Measurements from ENCODE around the gene HELB.

Gene HELB

DNA sequence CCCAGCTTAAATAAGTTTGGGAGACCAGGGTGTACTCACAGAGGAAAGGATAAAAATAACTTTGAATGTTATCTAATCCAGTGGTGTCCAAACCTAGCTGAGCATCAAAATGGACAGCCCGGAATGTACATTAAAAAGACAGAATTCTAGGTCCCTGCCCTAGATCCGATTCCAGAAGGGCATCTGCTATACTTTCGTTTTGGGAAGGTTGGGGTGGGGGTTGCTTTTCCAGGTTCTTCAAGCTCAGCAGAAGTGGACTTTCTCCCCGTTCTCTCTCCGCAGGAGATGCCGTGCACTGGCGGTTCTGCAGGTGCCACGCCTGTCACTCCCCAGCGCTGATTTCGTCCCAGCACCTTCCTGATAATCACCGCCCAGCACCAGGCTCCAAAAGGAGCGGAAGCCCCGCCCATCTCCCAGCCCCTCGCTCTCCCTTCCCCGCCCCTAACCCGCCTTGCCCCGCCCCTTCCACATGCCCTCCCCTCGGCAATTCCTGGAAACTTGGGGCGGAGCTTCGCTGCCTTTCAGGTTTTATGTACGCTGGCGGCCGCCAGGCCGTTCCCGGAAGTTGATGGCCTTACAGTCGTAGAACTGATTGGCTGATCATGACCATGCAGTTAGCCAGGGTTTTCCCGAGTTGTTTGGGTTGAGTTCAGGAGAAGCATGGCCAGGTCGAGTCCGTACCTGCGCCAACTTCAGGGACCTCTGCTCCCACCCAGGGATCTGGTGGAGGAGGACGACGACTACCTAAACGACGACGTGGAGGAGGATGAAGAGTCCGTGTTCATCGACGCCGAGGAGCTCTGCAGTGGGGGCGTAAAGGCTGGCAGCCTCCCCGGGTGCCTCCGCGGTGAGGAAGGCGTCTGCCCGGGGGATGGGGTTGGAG lies at the start of gene HELB:
HELB (plus strand) TSS at position 550 of the 883 bp plus-strand sequence; CDS start at position 661, 111 bp downstream.
- peak; percentile 95 for DNase-seq (ENCODE audit: low spot score)

DNA sequence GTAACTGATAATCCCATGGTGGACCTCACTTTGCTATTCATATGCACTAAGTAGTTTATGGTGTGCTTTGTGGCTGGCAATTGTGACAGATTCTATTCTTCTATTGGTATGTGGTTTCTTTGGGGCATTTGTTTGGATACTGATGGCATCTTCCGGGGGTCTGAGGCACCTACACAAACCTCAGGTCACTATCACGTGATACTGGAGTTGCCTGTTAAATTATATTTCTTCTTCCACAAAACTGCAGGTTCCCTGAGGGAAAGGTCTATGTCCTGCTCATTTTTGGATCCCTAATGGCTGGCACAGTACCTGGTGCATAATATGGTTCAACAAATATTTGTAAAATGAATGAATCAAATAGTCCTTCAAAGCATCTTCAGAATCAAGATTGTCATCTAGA lies 49.5 kb upstream of the HELB start:
- DNase-seq (ENCODE audit: low spot score), result no peak

- DNase-seq (ENCODE audit: low spot score), result no peak
Observed at GRCh38 chr12:66255737-66256136, 46.6 kb upstream of the HELB start.

GRCh38 chr12:66258011-66258410 lies 44.3 kb upstream of the HELB start:
- DNase-seq (ENCODE audit: low spot score), result no peak

- no peak for DNase-seq (ENCODE audit: low spot score)
Observed at GRCh38 chr12:66262737-66263136, 39.6 kb upstream of the HELB start.

- DNase-seq (ENCODE audit: low spot score), result peak; percentile 45
Observed at GRCh38 chr12:66268562-66268961, 33.7 kb upstream of the HELB start.

DNA sequence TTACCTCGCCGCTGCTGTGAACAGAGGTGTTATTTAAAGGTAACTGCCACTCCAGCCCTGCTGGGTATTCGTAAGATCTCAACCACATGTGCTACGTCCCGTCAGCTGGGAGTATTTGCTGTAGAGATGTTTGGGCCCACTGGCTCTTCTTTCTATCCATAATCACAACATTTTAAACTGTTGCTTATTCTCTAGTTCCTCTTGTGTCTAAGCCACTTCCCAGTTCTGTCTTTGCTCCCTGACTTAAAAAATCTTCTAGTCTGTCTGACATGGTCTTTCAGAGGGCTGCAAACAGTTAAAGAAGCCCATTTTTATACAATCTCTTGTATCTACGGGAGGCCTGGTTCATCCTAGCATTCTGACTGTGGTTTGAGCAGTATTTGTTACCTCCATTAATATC lies 33.2 kb upstream of the HELB start:
- DNase-seq (ENCODE audit: low spot score), result no peak

- DNase-seq (ENCODE audit: low spot score), result peak; percentile 59
Observed at GRCh38 chr12:66269757-66270383, 32.4 kb upstream of the HELB start.

DNA sequence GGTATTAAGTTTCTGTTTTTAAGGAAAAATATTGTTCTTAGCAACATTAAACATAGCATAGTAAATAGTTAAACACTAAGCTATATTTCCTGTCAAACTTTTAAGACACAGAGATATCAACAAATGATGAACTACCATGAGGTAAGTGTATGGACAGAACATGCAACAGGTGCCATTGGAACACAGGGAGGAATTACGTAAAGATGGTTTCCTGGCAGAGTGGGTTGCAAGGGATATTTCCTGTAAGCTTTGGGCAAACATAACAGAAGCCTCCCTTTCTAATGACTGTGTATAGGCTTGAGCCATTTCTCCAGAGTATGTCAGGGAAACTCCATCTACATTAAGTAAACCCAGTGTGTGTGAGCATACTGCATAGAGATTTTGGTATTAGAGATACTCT lies 31.7 kb upstream of the HELB start:
- DNase-seq (ENCODE audit: low spot score), result no peak

DNA sequence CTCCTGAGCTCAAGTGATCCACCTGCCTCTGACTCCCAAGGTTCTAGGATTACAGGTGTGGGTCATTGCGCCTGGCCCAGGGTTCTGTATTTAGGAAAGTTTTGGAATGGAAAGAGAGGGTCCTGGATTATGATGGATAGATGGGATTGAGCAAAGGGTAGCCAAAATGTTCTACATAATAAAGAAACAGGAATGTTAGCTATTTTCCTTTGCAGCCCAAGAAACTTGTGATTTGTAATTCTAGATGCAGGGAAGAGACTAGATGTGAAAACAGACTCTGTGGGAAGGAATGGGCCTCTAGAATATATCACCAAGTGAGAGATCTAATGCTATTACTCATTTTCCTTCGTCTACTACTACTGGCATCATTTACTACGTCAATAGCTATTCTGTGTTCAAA lies 29.6 kb upstream of the HELB start:
- no peak for DNase-seq (ENCODE audit: low spot score)

DNA sequence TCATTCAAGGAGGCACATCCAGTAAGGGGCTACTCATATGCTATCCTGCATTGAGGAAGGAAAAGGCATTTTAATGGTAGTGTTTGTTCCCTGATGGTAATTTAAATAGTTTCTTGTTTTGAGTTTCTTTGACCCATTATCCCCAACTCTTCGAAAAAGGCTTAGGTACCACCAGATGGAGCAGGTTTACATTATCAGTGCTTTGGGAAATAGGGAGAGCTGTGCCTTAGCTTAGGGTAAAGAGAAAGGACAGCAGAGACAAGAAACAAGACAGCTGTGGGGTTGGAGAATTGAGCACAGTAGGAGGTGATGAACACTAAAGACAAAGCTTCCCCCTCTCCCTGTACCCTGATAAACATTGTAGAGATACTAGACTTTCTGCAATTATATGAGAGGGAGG lies 29.1 kb upstream of the HELB start:
- no peak for DNase-seq (ENCODE audit: low spot score)

DNA sequence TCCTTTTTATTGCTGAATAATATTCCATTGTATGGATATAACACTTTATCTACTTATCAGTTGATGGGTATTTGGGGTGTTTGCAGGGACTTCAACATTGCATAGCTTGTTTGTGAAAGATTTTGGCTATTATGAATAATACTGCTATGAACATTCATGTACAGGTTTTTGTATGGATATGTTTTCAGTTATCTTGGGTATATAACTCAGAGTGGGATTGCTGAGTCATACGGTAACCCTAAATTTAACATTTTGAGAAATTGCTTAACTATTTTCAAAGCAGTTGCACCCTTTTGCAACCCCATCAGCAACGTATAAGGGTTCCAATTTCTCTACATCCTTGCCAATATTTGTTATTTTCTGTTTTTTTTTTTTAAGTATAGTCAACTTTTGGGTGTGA lies 27.3 kb upstream of the HELB start:
- DNase-seq (ENCODE audit: low spot score), result no peak

GRCh38 chr12:66279123-66279712 lies 23.1 kb upstream of the HELB start:
- DNase-seq (ENCODE audit: low spot score), result peak; percentile 41

DNA sequence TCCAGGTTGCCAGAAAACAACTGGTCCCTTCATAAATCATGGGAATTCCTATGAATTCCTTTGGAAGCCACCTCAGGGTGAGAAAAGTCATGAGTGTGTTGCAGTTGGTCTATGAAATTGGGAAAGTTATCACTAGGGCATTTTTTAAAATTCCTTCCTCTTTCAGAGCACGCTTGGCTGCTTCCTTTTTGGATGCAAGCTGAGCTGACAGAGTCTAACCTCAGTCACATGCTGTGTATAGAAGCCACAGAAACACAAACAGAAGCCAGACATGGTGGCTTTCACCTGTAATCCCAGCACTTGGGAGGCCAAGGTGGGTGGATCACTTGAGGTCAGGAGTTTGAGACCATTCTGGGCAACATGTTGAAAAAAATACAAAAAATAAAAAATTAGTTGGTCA lies 21.7 kb upstream of the HELB start:
- no peak for DNase-seq (ENCODE audit: low spot score)

DNA sequence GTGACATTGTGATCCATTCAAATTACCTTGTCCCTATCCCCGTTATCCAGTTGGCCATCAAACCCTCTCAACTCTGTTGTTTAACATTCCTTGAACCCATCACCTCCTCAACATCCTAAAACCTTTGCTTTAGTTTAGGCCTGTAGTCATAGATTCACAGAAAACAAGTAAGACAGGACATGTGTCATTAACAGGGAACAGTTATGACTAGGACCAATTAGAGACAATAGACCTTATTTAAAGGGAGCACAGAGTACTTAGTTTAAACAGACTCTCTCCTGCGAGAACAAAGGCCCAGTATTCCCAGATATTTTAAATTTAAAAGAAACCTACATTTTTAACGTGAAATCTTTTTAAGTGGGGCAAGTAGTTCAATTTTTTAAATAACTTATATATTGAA lies 20.0 kb upstream of the HELB start:
- DNase-seq (ENCODE audit: low spot score), result no peak

DNA sequence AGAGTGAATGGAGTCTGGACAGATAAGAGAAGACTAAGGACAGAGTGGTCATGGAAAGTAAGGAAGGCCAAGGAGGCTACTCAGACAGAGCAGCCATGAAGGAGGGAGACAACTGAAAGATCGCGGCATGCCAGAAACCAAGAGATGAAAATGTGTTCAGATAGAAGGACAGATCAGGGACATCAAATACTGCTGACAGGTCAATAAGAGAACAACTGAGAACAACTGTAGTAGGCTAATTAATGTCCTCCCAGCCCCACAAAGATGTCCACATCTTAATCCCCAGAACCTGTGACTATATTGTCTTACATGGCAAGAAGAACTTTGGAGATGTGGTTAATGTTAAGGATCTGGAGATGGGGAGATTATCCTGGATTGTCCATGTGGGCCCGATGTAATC lies 15.0 kb upstream of the HELB start:
- DNase-seq (ENCODE audit: low spot score), result no peak

- DNase-seq (ENCODE audit: low spot score), result no peak
Observed at GRCh38 chr12:66288121-66288520, 14.2 kb upstream of the HELB start.

GRCh38 chr12:66289485-66289884 lies 12.8 kb upstream of the HELB start:
- no peak for DNase-seq (ENCODE audit: low spot score)

GRCh38 chr12:66290716-66291200 lies 11.5 kb upstream of the HELB start:
- DNase-seq (ENCODE audit: low spot score), result no peak

- DNase-seq (ENCODE audit: low spot score), result no peak
Observed at GRCh38 chr12:66296176-66296683, 6.1 kb upstream of the HELB start.

GRCh38 chr12:66297080-66297479 lies 5.2 kb upstream of the HELB start:
- DNase-seq (ENCODE audit: low spot score), result no peak

DNA sequence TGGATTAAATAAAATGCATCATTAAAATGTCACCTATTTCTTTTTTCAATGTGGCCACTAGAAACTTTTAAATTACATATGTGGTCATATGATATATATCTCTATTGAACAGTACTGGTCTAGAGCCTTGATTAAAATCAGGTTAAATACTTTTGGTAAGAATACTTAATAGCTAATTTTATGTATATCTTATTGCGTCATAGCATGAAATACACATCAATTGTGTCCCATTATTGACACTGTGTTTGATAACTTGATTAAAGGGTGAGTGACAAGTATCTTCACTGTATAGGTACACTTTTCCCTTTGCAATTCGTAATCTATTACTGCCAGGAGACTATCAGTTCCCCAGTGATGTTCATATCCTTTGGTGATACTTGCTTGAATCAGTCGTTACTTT lies 4.4 kb upstream of the HELB start:
- no peak for DNase-seq (ENCODE audit: low spot score)

DNA sequence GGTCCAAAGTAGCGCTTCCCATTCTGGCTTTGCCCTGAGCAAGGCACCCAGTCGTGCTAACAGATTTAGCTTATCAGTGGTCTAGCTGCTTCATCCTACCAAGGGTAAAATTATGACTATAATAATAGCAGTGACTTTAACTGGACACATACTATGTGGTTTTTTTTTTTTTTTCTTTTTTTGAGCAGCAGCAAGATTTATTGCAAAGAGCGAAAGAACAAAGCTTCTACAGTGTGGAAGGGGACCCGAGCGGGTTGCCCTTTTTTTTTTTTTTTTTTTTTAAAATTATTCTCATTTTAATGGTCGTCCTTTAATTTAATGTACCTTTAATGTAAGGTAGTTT lies 505 bp downstream of the HELB start:
- no peak for DNase-seq (ENCODE audit: low spot score)
